K562 (cell line): ENCODE measurements around the gene GMIP. TPM values are rescaled to one million over a fixed set of nuclear protein-coding genes. Genes with fewer than 3 reads are reported as not detected.

Experiments used
- ADNP ChIP-seq: fragments of 200-800 bp; sonication (Bioruptor generic); IDR thresholded peaks from 2 replicates; pipeline ENCODE4 v1.6.1; 2016; ENCODE audit warnings: missing genetic modification characterization, missing compliant biosample characterization
- ATF1 ChIP-seq, 2 experiments: fragments of 450-650 bp in 1 of 2; IDR thresholded peaks; 2 replicates each; pipeline ENCODE4 v1.6.1; 2016; ENCODE audit warnings: missing compliant biosample characterization in 1 of 2, missing genetic modification characterization in 1 of 2
- ESRRB ChIP-seq: fragments of 250-450 bp; sonication (Bioruptor Pico); IDR thresholded peaks from 2 replicates; pipeline ENCODE4 v1.5.0; 2020; ENCODE audit warnings: mild to moderate bottlenecking, moderate library complexity, borderline replicate concordance
- MECOM ChIP-seq: fragments of 250-450 bp; sonication (Bioruptor Pico); IDR thresholded peaks from 2 replicates; pipeline ENCODE4 v1.8.0; 2022; ENCODE audit warnings: inconsistent platforms
- PRDM10 ChIP-seq: fragments of 450-650 bp; IDR thresholded peaks from 2 replicates; pipeline ENCODE4 v1.6.1; 2018; ENCODE audit not compliant: partially characterized antibody
- SMAD2 ChIP-seq: fragments of 150-350 bp; IDR thresholded peaks from 2 replicates; pipeline ENCODE4 v1.6.1; 2014; ENCODE audit warnings: low read depth, mild to moderate bottlenecking, low read length
- SNIP1 ChIP-seq: fragments of 450-650 bp; IDR thresholded peaks from 2 replicates; pipeline ENCODE4 v1.7.1; 2017; ENCODE audit warnings: low read depth, mild to moderate bottlenecking
- SREBF1 ChIP-seq: fragments of 150-350 bp; IDR thresholded peaks from 2 replicates; pipeline ENCODE4 v1.6.1; 2014; ENCODE audit warnings: antibody characterized with exemption, low read depth, low read length, borderline replicate concordance
- TBL1XR1 ChIP-seq, 2 experiments: IDR thresholded peaks; 2 replicates each; pipeline ENCODE4 v1.6.1; 2012; ENCODE audit warnings: improper control_type of control experiment in 2 of 2, low read length in 2 of 2, mild to moderate bottlenecking in 1 of 2
- ZBTB40 ChIP-seq, 2 experiments: fragments of 450-650 bp in 1 of 2; sonication (generic) in 1 of 2; formaldehyde crosslinking in 1 of 2; IDR thresholded peaks; 2 replicates each; pipeline versions ENCODE4 v1.7.1 to v1.9.0; 2016 to 2022; ENCODE audit warnings: inconsistent platforms in 1 of 2, mild to moderate bottlenecking in 1 of 2, missing genetic modification reagents in 1 of 2
- ZNF165 ChIP-seq: fragments of 250-450 bp; sonication (Bioruptor Pico); IDR thresholded peaks from 2 replicates; pipeline ENCODE4 v1.4.0; 2020; ENCODE audit warnings: borderline replicate concordance
- ZNF511 ChIP-seq: sonication (generic); formaldehyde crosslinking; IDR thresholded peaks from 2 replicates; pipeline ENCODE4 v1.8.0; 2022; ENCODE audit warnings: mild to moderate bottlenecking, missing genetic modification reagents
- ZNF583 ChIP-seq: fragments of 250-450 bp; sonication (Bioruptor Pico); IDR thresholded peaks from 2 replicates; pipeline ENCODE4 v1.4.0; 2020
- polyA plus RNA-seq, 8 experiments: library from polyadenylated mRNA; depleted of rRNA in 4 of 8; stranded (reverse) in 5 of 8; unstranded in 3 of 8; fragments of >200 nt; fragmentation: Nextera tagmentation in 2 of 8; fragmentation: Illumina TruSeq in 1 of 8; extraction: Ambion mirVana in 2 of 8; extraction: Trizol in 1 of 8; gene quantifications; 2 replicates each; pipeline versions ENCODE4 v1.2.1 to v1.2.3, GENCODE V29; 2011 to 2014; ENCODE audit warnings: inconsistent platforms in 1 of 8, missing spikeins in 1 of 8
- total RNA-seq, 7 experiments: library from RNA; depleted of rRNA in 6 of 7; stranded (reverse); fragments of >200 nt in 6 of 7; fragmentation: Illumina TruSeq in 2 of 7; extraction: Trizol in 2 of 7; gene quantifications; 2 replicates each; pipeline versions ENCODE4 v1.2.1 to v1.2.3, GENCODE V29; 2011 to 2021; ENCODE audit warnings: low replicate concordance in 1 of 7

Gene GMIP
- total and polyA plus RNA-seq, 9 of the 15 experiments (the other 6 are each of a cell fraction or from before 2014, with no cell fraction given), result 0.14 to 15.8 (median 3.2) TPM

- TF ChIP-seq TBL1XR1 (IDR thresholded peaks at IDR 0.05; ENCODE audit: low read length in 2 of 2) (no peak), ESRRB (no peak), ZNF583 (CRISPR knock-in tag) (no peak), ATF1 (CRISPR knock-in tag; IDR thresholded peaks at IDR 0.05) (no peak), ATF1 (tag; IDR thresholded peaks at IDR 0.05) (peak; percentile 33; the same call in 1 of the 2 replicates), ZNF165 (CRISPR knock-in tag) (no peak), SREBF1 (no peak), PRDM10 (peak; percentile 97), ZNF511 (CRISPR knock-in tag) (peak; percentile 22; the same call in 1 of the 2 replicates), SMAD2 (no peak), ZBTB40 (IDR thresholded peaks at IDR 0.05) (peak; percentile 86), ZBTB40 (CRISPR knock-in tag; IDR thresholded peaks at IDR 0.05) (no peak), SNIP1 (no peak), MECOM (no peak), ADNP (tag) (no peak)
Observed at GRCh38 chr19:19668230-19669012, 25.0 kb upstream of the GMIP start, which contains the start of gene ZNF101 (continued).
